NB4 (cell line): Measurements from ENCODE around the gene VPS8.

Experiments used
- CTCF ChIP-seq: IDR thresholded peaks from one replicate; pipeline ENCODE4 v1.5.1; 2012; ENCODE audit warnings: low read depth, low read length
- MAX ChIP-seq: IDR thresholded peaks from 2 replicates; pipeline ENCODE4 v1.6.1; 2011; ENCODE audit warnings: low read depth, low read length
- POLR2A ChIP-seq: IDR thresholded peaks from 2 replicates; pipeline ENCODE4 v1.6.1; 2011; ENCODE audit warnings: mild to moderate bottlenecking; ENCODE audit not compliant: insufficient read length; ENCODE audit errors: extremely low read depth

GRCh38 chr3:185065059-185065458 lies 253.1 kb downstream of the VPS8 start:
- TF ChIP-seq CTCF (peak; percentile 3), POLR2A (no peak), MAX (no peak)
